Activated T-helper 17 cell treated with anti-CD3 and anti-CD28 coated beads, Interleukin-2, amount 50 U/mL, for 72 hours (primary cell): ENCODE results near the gene FGFR3. TPM values are rescaled to one million over a fixed set of nuclear protein-coding genes. Genes with fewer than 3 reads are reported as not detected.
A peak's percentile ranks its signal among the peaks of the same experiment; 100 is the strongest.

Experiments
- ATAC-seq: fragments of 150-1000 bp; cut with Tn5 transposase; replicated peaks from 2 replicates; pipeline ENCODE4 v1.10.0; 2021; ENCODE audit warnings: mild to moderate bottlenecking, moderate library complexity
- H3K27ac Mint-ChIP-seq: one replicate; pipeline ENCODE4 v1.8.0; 2022; ENCODE audit warnings: mixed read lengths
- H3K27me3 Mint-ChIP-seq: one replicate; pipeline ENCODE4 v1.8.0; 2022; ENCODE audit warnings: mixed read lengths
- H3K36me3 Mint-ChIP-seq: one replicate; pipeline ENCODE4 v1.8.0; 2022; ENCODE audit warnings: low read depth, mild to moderate bottlenecking, mixed read lengths
- H3K4me1 Mint-ChIP-seq: one replicate; pipeline ENCODE4 v1.8.0; 2022; ENCODE audit warnings: mixed read lengths
- H3K4me3 Mint-ChIP-seq: one replicate; pipeline ENCODE4 v1.8.0; 2022; ENCODE audit warnings: mild to moderate bottlenecking, mixed read lengths
- H3K9me3 Mint-ChIP-seq: one replicate; pipeline ENCODE4 v1.8.0; 2022; ENCODE audit warnings: mixed read lengths
- total RNA-seq, 2 donors: library from RNA; stranded (reverse); gene quantifications; one replicate each; pipeline ENCODE4 v1.2.3, GENCODE V29; 2022

FGFR3 gene
- total RNA-seq, 2 donors from 2014 or later, result 0.05 TPM; not detected in 1

- Mint-ChIP-seq H3K27ac (no peak overlapping the region), H3K4me1 (no peaks in the 10 kb centered on the region), H3K4me3 (no peak overlapping the region), H3K36me3 (no peaks in the 10 kb centered on the region), H3K9me3 (no peaks in the 10 kb centered on the region), H3K27me3 (peaks cover 6% of the 10 kb centered on the region)
- ATAC-seq, result no peak
These were observed 31.9 kb upstream of the FGFR3 start for GRCh38 chr4:1761130-1761689.

GRCh38 chr4:1762264-1763010 lies 30.7 kb upstream of the FGFR3 start:
- H3K4me1 Mint-ChIP-seq, result no peaks in the 10 kb centered on the region
- ATAC-seq, result no peak
- peaks cover 6% of the 10 kb centered on the region for H3K27me3 Mint-ChIP-seq
- no peak overlapping the region for H3K27ac Mint-ChIP-seq
- H3K9me3 Mint-ChIP-seq, result no peaks in the 10 kb centered on the region
- no peaks in the 10 kb centered on the region for H3K36me3 Mint-ChIP-seq
- no peak overlapping the region for H3K4me3 Mint-ChIP-seq

- Mint-ChIP-seq H3K4me3 (no peak overlapping the region), H3K9me3 (no peaks in the 10 kb centered on the region), H3K36me3 (no peaks in the 10 kb centered on the region), H3K4me1 (no peaks in the 10 kb centered on the region), H3K27ac (no peak overlapping the region), H3K27me3 (peaks cover 6% of the 10 kb centered on the region)
- ATAC-seq, result no peak
These were observed 30.0 kb upstream of the FGFR3 start for GRCh38 chr4:1763070-1763549.

- H3K27me3 Mint-ChIP-seq, result peaks cover 6% of the 10 kb centered on the region
These were observed 29.5 kb upstream of the FGFR3 start for GRCh38 chr4:1763550-1764080.

GRCh38 chr4:1764670-1765069 lies 28.4 kb upstream of the FGFR3 start:
- no peaks in the 10 kb centered on the region for H3K4me1 Mint-ChIP-seq
- peaks cover 6% of the 10 kb centered on the region for H3K27me3 Mint-ChIP-seq
- no peak overlapping the region for H3K27ac Mint-ChIP-seq
- ATAC-seq, result no peak
- H3K4me3 Mint-ChIP-seq, result no peak overlapping the region
- H3K36me3 Mint-ChIP-seq, result no peaks in the 10 kb centered on the region
- no peaks in the 10 kb centered on the region for H3K9me3 Mint-ChIP-seq

More at GRCh38 chr4:1763550-1764080, 29.5 kb upstream of the FGFR3 start:
- H3K4me1 Mint-ChIP-seq, result no peaks in the 10 kb centered on the region
- no peaks in the 10 kb centered on the region for H3K9me3 Mint-ChIP-seq
- no peak overlapping the region for H3K4me3 Mint-ChIP-seq
- no peaks in the 10 kb centered on the region for H3K36me3 Mint-ChIP-seq
- no peak for ATAC-seq
- no peak overlapping the region for H3K27ac Mint-ChIP-seq

- no peaks in the 10 kb centered on the region for H3K4me1 Mint-ChIP-seq
- H3K27me3 Mint-ChIP-seq, result peaks cover 6% of the 10 kb centered on the region
- no peak overlapping the region for H3K27ac Mint-ChIP-seq
- no peaks in the 10 kb centered on the region for H3K36me3 Mint-ChIP-seq
- ATAC-seq, result no peak
- H3K4me3 Mint-ChIP-seq, result no peak overlapping the region
- no peaks in the 10 kb centered on the region for H3K9me3 Mint-ChIP-seq
These were observed 27.6 kb upstream of the FGFR3 start for GRCh38 chr4:1765409-1766072.

- ATAC-seq, result no peak
- Mint-ChIP-seq H3K27me3 (peaks cover 6% of the 10 kb centered on the region), H3K4me1 (no peaks in the 10 kb centered on the region), H3K9me3 (no peaks in the 10 kb centered on the region), H3K4me3 (no peak overlapping the region), H3K36me3 (no peaks in the 10 kb centered on the region), H3K27ac (no peak overlapping the region)
These were observed 26.7 kb upstream of the FGFR3 start for GRCh38 chr4:1766106-1767060.

- Mint-ChIP-seq H3K9me3 (no peaks in the 10 kb centered on the region), H3K27me3 (peaks cover 6% of the 10 kb centered on the region), H3K4me3 (no peak overlapping the region), H3K27ac (no peak overlapping the region), H3K36me3 (no peaks in the 10 kb centered on the region), H3K4me1 (no peaks in the 10 kb centered on the region)
- peak; percentile 5 for ATAC-seq
These were observed 25.9 kb upstream of the FGFR3 start for GRCh38 chr4:1767061-1767769.

GRCh38 chr4:1767770-1768366 lies 25.2 kb upstream of the FGFR3 start:
- Mint-ChIP-seq H3K27ac (no peak overlapping the region), H3K36me3 (no peaks in the 10 kb centered on the region), H3K4me3 (peak overlapping the region; percentile 30), H3K27me3 (peaks cover 6% of the 10 kb centered on the region), H3K9me3 (no peaks in the 10 kb centered on the region), H3K4me1 (no peaks in the 10 kb centered on the region)
- peak; percentile 39 for ATAC-seq

GRCh38 chr4:1768367-1769034 lies 24.6 kb upstream of the FGFR3 start:
- Mint-ChIP-seq H3K36me3 (no peaks in the 10 kb centered on the region), H3K4me3 (peak overlapping the region; percentile 30), H3K27ac (no peak overlapping the region), H3K9me3 (no peaks in the 10 kb centered on the region), H3K27me3 (peaks cover 6% of the 10 kb centered on the region), H3K4me1 (no peaks in the 10 kb centered on the region)
- no peak for ATAC-seq

GRCh38 chr4:1769692-1770091 lies 23.4 kb upstream of the FGFR3 start:
- no peak overlapping the region for H3K27ac Mint-ChIP-seq
- ATAC-seq, result no peak
- peaks cover 6% of the 10 kb centered on the region for H3K27me3 Mint-ChIP-seq
- H3K4me1 Mint-ChIP-seq, result no peaks in the 10 kb centered on the region
- H3K4me3 Mint-ChIP-seq, result no peak overlapping the region
- no peaks in the 10 kb centered on the region for H3K36me3 Mint-ChIP-seq
- no peaks in the 10 kb centered on the region for H3K9me3 Mint-ChIP-seq

- Mint-ChIP-seq H3K27ac (no peak overlapping the region), H3K4me1 (no peaks in the 10 kb centered on the region), H3K9me3 (no peaks in the 10 kb centered on the region), H3K4me3 (no peak overlapping the region), H3K36me3 (no peaks in the 10 kb centered on the region), H3K27me3 (peaks cover 3% of the 10 kb centered on the region)
- ATAC-seq, result no peak
These were observed 22.8 kb upstream of the FGFR3 start for GRCh38 chr4:1770245-1770644.

GRCh38 chr4:1770791-1771231 lies 22.3 kb upstream of the FGFR3 start:
- Mint-ChIP-seq H3K27me3 (no peaks in the 10 kb centered on the region), H3K36me3 (no peaks in the 10 kb centered on the region), H3K9me3 (no peaks in the 10 kb centered on the region), H3K4me1 (no peaks in the 10 kb centered on the region), H3K4me3 (no peak overlapping the region), H3K27ac (no peak overlapping the region)
- ATAC-seq, result no peak
